ENCODE results near the gene ATP9B.

ATP9B gene

DNA sequence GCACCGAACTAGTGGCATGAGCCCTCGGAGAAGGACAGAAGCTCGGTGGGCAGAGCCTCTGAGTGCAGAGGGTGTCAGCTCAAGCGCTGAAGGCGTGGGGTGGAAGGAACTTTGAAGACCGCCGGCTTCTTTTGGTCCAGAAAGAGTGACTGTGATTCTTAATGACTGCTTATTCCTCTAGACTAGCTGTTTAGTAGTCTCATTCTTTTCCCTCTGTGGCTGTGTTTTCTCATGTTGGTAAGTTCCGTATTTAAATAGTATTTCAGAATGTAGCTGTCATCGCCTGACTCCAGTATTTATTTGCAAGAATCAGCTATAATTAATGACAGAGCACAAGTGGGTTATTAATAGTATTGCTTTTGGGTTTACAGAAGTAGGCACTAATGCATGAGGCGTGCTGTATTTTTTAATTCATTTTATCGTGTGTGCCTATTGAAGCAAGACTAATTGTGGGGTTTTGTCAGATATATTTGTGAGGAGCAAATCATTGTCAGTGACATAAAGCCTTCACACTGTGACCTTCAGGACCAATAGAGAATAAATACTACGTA lies 245.7 kb downstream of the ATP9B start:
- Histone ChIP-seq H3K27me3 (ENCODE audit: control insufficient read depth in 1 of 2, insufficient read depth in 2 of 2, low read length in 2 of 2) (no peaks in the 10 kb centered on the region), H3K4me1 (ENCODE audit: control insufficient read depth in 1 of 2, insufficient read depth in 2 of 2, low read length in 2 of 2) (no peaks in the 10 kb centered on the region), H3K9ac (ENCODE audit: low read depth in 1 of 2, low read length in 2 of 2) (no peak overlapping the region), H3K27ac (ENCODE audit: low read depth, low read length) (no peak overlapping the region), H3K4me3 (ENCODE audit: low read depth in 1 of 2, low read length in 2 of 2) (no peak overlapping the region), H3K36me3 (ENCODE audit: control insufficient read depth in 1 of 2, insufficient read depth in 2 of 2, low read length in 2 of 2) (peaks cover 7 to 17% of the 10 kb centered on the region in 2 donors), H3K9me3 (ENCODE audit: control insufficient read depth in 1 of 2, low read length in 2 of 2) (peaks cover 0 to 3% of the 10 kb centered on the region in 2 donors)

DNA sequence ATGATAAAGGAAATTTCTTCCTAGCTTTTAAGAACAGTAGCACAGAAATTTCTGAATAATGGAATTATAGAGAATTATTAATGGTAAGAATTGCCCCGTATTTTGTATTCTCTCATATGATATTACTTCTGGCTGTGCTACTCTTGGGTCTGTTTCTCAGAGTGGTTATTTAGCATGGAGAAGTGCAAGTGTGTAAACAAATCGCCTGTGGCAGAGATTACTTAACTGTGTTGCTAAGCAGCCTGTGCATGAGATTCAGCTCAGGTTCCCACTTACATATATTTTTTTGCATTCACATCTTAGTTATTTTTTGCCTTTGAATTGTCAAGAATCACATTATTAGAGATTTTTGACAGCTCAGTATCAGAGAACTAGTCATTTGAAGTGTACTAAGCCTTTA lies 246.4 kb downstream of the ATP9B start:
- Histone ChIP-seq H3K27me3 (ENCODE audit: control insufficient read depth in 1 of 2, insufficient read depth in 2 of 2, low read length in 2 of 2) (no peaks in the 10 kb centered on the region), H3K9ac (ENCODE audit: low read depth in 1 of 2, low read length in 2 of 2) (no peak overlapping the region), H3K36me3 (ENCODE audit: control insufficient read depth in 1 of 2, insufficient read depth in 2 of 2, low read length in 2 of 2) (peaks cover 7 to 17% of the 10 kb centered on the region in 2 donors), H3K4me3 (ENCODE audit: low read depth in 1 of 2, low read length in 2 of 2) (no peak overlapping the region), H3K4me1 (ENCODE audit: control insufficient read depth in 1 of 2, insufficient read depth in 2 of 2, low read length in 2 of 2) (no peaks in the 10 kb centered on the region), H3K27ac (ENCODE audit: low read depth, low read length) (no peak overlapping the region), H3K9me3 (ENCODE audit: control insufficient read depth in 1 of 2, low read length in 2 of 2) (peaks cover 0 to 3% of the 10 kb centered on the region in 2 donors)

DNA sequence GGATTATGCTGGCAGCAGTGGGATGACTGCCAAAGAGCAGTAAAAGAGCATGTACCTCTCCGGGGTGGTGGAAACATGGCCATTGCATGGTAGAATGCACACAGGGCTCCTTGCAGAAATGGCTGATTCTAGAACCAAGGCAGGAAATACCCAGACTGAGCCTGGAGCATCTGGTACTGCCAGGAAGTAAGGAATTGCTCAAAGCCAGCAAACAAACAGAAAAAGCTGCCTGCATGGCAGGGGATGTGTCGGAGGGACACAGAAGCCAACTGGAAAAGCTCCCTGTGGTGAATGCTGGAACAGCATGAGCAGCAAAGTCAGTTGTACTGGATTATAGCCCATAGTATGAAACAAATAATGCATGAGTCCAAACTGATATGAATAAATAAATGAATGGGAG lies 248.5 kb downstream of the ATP9B start:
- H3K9me3 ChIP-seq (ENCODE audit: control insufficient read depth in 1 of 2, low read length in 2 of 2): peaks cover 0 to 3% of the 10 kb centered on the region in 2 donors
- H3K9ac ChIP-seq (ENCODE audit: low read depth in 1 of 2, low read length in 2 of 2): no peak overlapping the region
- H3K36me3 ChIP-seq (ENCODE audit: control insufficient read depth in 1 of 2, insufficient read depth in 2 of 2, low read length in 2 of 2): peaks cover 8 to 12% of the 10 kb centered on the region in 2 donors
- H3K27ac ChIP-seq (ENCODE audit: low read depth, low read length): no peak overlapping the region
- no peaks in the 10 kb centered on the region for H3K4me1 ChIP-seq (ENCODE audit: control insufficient read depth in 1 of 2, insufficient read depth in 2 of 2, low read length in 2 of 2)
- no peak overlapping the region for H3K4me3 ChIP-seq (ENCODE audit: low read depth in 1 of 2, low read length in 2 of 2)
- no peaks in the 10 kb centered on the region for H3K27me3 ChIP-seq (ENCODE audit: control insufficient read depth in 1 of 2, insufficient read depth in 2 of 2, low read length in 2 of 2)

DNA sequence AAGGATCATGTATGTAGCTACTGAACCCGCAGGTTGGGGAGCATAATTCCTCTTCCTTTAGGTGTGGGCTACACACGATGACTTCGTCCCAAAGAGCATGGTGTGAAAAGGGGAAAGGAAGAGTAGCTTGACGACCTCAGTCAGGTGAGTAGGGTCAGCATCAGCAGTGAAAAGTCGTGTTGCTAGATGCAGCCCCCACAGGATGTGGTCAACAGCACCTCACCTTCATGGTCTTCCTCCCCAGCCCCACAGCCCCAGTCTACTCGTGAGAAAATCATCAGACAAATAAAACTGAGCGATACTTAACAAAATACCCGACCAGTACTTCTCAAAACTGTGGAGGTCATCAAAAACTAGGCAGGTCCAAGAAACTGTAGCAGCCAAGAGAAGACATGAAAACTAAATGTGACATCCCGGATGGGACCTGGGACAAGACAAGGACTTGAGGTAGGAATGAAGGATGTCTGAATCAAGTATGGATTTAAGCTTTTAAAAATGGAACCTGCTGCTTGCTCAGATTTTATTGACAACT lies 249.0 kb downstream of the ATP9B start:
- H3K4me1 ChIP-seq (ENCODE audit: control insufficient read depth in 1 of 2, insufficient read depth in 2 of 2, low read length in 2 of 2): no peaks in the 10 kb centered on the region
- no peaks in the 10 kb centered on the region for H3K27me3 ChIP-seq (ENCODE audit: control insufficient read depth in 1 of 2, insufficient read depth in 2 of 2, low read length in 2 of 2)
- H3K9ac ChIP-seq (ENCODE audit: low read depth in 1 of 2, low read length in 2 of 2): no peak overlapping the region
- H3K4me3 ChIP-seq (ENCODE audit: low read depth in 1 of 2, low read length in 2 of 2): no peak overlapping the region
- peaks cover 0 to 3% of the 10 kb centered on the region in 2 donors for H3K9me3 ChIP-seq (ENCODE audit: control insufficient read depth in 1 of 2, low read length in 2 of 2)
- H3K27ac ChIP-seq (ENCODE audit: low read depth, low read length): no peak overlapping the region
- H3K36me3 ChIP-seq (ENCODE audit: control insufficient read depth in 1 of 2, insufficient read depth in 2 of 2, low read length in 2 of 2): peaks cover 11 to 12% of the 10 kb centered on the region in 2 donors

DNA sequence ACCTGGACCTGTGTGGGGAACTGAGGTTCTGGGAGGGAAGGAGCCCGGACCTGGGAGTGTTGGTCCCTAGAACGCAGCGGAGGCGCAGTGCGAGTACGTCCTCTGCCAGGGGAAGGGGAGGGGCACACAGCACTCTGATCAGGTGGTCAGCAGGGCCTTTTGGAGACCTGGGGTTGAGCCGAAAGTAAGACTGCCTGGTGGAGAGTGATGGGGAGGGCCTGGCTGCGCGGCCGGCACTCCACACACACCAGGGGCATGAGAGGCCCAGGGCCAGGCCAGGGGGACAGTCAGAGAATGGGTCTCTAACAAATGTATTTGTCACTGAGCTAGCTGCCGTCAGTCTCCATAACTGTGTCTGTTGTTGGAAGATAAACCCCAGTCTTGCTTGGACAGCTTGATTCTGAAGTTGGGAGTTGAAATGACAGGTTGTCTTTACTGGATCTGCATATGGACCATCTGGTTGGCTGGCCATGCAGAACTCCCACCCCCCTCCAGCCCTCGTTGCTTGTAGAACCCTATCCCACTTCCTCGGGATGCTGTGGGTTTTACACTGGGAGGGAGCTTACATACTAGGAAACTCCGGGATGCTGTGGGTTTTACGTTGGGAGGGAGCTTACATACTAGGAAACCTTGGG lies 251.1 kb downstream of the ATP9B start:
- Histone ChIP-seq H3K9me3 (ENCODE audit: control insufficient read depth in 1 of 2, low read length in 2 of 2) (peaks cover 0 to 3% of the 10 kb centered on the region in 2 donors), H3K4me3 (ENCODE audit: low read depth in 1 of 2, low read length in 2 of 2) (no peak overlapping the region), H3K4me1 (ENCODE audit: control insufficient read depth in 1 of 2, insufficient read depth in 2 of 2, low read length in 2 of 2) (no peaks in the 10 kb centered on the region), H3K27me3 (ENCODE audit: control insufficient read depth in 1 of 2, insufficient read depth in 2 of 2, low read length in 2 of 2) (no peaks in the 10 kb centered on the region), H3K36me3 (ENCODE audit: control insufficient read depth in 1 of 2, insufficient read depth in 2 of 2, low read length in 2 of 2) (peaks cover 9 to 12% of the 10 kb centered on the region in 2 donors), H3K27ac (ENCODE audit: low read depth, low read length) (no peak overlapping the region), H3K9ac (ENCODE audit: low read depth in 1 of 2, low read length in 2 of 2) (no peak overlapping the region)

DNA sequence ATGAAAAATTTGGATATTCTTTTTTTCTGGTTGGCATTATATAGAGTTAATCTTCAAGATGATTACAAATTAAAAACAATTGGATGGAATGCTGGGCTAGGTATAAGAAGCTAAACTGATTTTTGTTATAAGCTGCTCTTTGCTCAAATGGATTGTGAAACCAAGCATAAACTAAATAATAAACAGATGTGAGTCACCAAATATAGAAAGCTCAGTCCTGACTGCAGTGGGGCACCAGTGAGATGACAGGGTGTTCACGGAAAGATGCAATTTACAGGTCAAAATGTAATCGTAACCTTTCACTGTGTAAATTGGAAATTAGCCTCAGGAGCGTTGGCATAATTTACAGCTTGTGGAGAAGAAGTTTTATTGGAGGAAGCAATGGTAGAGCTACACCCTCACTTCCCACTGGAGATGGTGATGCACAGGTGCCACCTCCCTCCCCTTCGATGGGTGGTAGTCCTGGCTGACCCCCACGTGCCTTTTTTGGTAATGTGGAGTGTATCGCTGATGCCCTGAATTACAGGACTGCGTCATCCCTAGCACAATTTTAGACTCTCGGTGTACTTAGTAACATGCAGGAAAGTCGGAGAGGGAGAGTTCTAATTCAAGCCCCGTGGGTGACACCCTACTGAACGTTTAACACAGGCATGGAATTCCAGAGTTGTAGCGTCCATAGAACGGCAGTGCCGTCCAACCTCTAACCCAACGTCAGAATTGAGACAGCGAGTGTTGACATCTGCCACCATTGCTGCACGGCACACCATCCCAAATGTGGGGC lies 252.6 kb downstream of the ATP9B start:
- H3K27ac ChIP-seq (ENCODE audit: low read depth, low read length): no peak overlapping the region
- no peak overlapping the region for H3K9ac ChIP-seq (ENCODE audit: low read depth in 1 of 2, low read length in 2 of 2)
- no peaks in the 10 kb centered on the region for H3K27me3 ChIP-seq (ENCODE audit: control insufficient read depth in 1 of 2, insufficient read depth in 2 of 2, low read length in 2 of 2)
- no peaks in the 10 kb centered on the region for H3K4me1 ChIP-seq (ENCODE audit: control insufficient read depth in 1 of 2, insufficient read depth in 2 of 2, low read length in 2 of 2)
- no peak overlapping the region for H3K4me3 ChIP-seq (ENCODE audit: low read depth in 1 of 2, low read length in 2 of 2)
- no peaks in the 10 kb centered on the region for H3K9me3 ChIP-seq (ENCODE audit: control insufficient read depth in 1 of 2, low read length in 2 of 2)
- H3K36me3 ChIP-seq (ENCODE audit: control insufficient read depth in 1 of 2, insufficient read depth in 2 of 2, low read length in 2 of 2): peaks cover 5 to 8% of the 10 kb centered on the region in 2 donors

DNA sequence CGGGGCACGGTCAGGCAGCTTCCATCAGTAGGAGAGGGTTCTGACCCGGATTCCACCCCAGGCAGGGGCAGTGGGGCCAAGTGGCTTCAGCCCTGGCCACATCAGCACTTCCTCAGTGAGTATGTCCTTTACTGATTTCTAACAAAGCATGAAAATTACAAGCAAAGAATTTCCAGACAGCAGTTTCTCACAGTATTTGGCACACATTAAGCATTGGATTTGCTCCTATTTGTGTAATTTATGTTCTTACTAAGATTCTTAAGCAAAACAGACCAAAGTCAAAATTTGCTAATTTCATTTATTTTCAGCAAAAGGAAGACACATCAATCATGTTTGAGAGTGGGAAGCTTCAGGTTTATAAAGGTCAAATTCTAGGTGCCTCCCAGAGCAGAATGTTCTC lies 253.2 kb downstream of the ATP9B start:
- H3K4me1 ChIP-seq (ENCODE audit: control insufficient read depth in 1 of 2, insufficient read depth in 2 of 2, low read length in 2 of 2): no peaks in the 10 kb centered on the region
- no peak overlapping the region for H3K27ac ChIP-seq (ENCODE audit: low read depth, low read length)
- peaks cover 0 to 3% of the 10 kb centered on the region in 2 donors for H3K9me3 ChIP-seq (ENCODE audit: control insufficient read depth in 1 of 2, low read length in 2 of 2)
- no peak overlapping the region for H3K4me3 ChIP-seq (ENCODE audit: low read depth in 1 of 2, low read length in 2 of 2)
- H3K27me3 ChIP-seq (ENCODE audit: control insufficient read depth in 1 of 2, insufficient read depth in 2 of 2, low read length in 2 of 2): no peaks in the 10 kb centered on the region
- H3K36me3 ChIP-seq (ENCODE audit: control insufficient read depth in 1 of 2, insufficient read depth in 2 of 2, low read length in 2 of 2): peaks cover 5 to 8% of the 10 kb centered on the region in 2 donors
- no peak overlapping the region for H3K9ac ChIP-seq (ENCODE audit: low read depth in 1 of 2, low read length in 2 of 2)

DNA sequence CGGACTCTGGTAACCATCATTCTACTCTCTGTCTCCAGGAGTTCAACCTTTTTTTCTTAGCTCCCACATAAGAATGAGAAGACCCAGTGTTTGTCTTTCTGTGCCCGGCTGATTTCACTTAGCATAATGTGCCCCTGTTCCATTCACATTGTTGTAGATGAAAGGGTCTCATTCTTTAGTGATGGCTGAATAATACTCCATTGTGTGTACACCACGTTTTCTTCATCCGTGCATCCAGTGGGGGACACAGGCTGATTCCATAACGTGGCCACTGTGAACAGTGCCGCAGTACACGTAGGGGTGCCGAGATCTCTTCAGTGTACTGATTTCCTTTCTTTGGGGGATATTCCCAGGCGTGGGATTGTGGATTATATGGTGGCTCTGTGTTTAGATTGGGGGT lies 254.3 kb downstream of the ATP9B start:
- Histone ChIP-seq H3K36me3 (ENCODE audit: control insufficient read depth in 1 of 2, insufficient read depth in 2 of 2, low read length in 2 of 2) (peaks cover 5 to 8% of the 10 kb centered on the region in 2 donors), H3K9me3 (ENCODE audit: control insufficient read depth in 1 of 2, low read length in 2 of 2) (peaks cover 0 to 3% of the 10 kb centered on the region in 2 donors), H3K27ac (ENCODE audit: low read depth, low read length) (no peak overlapping the region), H3K4me1 (ENCODE audit: control insufficient read depth in 1 of 2, insufficient read depth in 2 of 2, low read length in 2 of 2) (no peaks in the 10 kb centered on the region), H3K4me3 (ENCODE audit: low read depth in 1 of 2, low read length in 2 of 2) (no peak overlapping the region), H3K9ac (ENCODE audit: low read depth in 1 of 2, low read length in 2 of 2) (no peak overlapping the region), H3K27me3 (ENCODE audit: control insufficient read depth in 1 of 2, insufficient read depth in 2 of 2, low read length in 2 of 2) (no peaks in the 10 kb centered on the region)

DNA sequence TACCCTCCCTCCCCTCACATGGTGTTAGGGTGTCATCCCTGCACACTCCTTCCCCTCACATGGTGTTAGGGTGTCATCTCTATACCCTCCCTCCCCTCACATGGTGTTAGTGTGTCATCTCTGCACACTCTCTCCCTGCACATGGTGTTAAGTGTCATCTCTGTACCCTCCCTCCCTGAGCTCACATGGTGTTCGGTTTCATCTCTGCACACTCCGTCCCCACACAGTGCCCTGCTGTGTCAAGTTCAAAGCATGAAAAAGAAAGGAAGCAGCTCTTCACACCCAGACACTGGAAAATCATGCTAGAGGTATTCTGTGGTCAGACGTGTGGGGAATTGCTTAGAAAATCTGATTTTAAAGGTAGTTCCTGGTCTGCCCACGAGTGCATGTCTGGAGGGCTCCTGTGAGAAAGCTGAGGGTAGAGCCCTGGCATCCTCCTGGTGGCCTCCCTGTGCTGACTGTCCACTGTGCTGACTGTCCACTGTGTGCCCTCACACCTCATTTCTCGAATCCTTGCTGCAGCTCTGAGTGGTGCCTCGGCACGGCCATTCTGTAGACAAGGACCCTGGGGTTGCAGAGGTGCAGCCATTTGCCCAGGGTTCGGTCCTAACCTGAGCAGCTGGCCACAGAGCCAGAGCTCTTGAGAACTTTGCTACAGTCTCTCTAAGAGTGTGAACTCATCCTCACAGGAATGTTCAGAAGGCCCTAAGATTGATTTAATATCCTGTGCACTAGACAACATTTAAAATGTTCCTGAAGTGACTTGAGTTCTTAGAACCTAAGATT lies 257.4 kb downstream of the ATP9B start:
- Histone ChIP-seq H3K36me3 (ENCODE audit: control insufficient read depth in 1 of 2, insufficient read depth in 2 of 2, low read length in 2 of 2) (peaks cover 9 to 15% of the 10 kb centered on the region in 2 donors), H3K27ac (ENCODE audit: low read depth, low read length) (no peak overlapping the region), H3K9ac (ENCODE audit: low read depth in 1 of 2, low read length in 2 of 2) (no peak overlapping the region)

More for the DNA sequence above, 257.4 kb downstream of the ATP9B start:
- Histone ChIP-seq H3K4me1 (ENCODE audit: control insufficient read depth in 1 of 2, insufficient read depth in 2 of 2, low read length in 2 of 2) (no peaks in the 10 kb centered on the region), H3K4me3 (ENCODE audit: low read depth in 1 of 2, low read length in 2 of 2) (no peak overlapping the region), H3K27me3 (ENCODE audit: control insufficient read depth in 1 of 2, insufficient read depth in 2 of 2, low read length in 2 of 2) (no peaks in the 10 kb centered on the region), H3K9me3 (ENCODE audit: control insufficient read depth in 1 of 2, low read length in 2 of 2) (peaks cover 0 to 3% of the 10 kb centered on the region in 2 donors)
